Hepatocyte (in vitro differentiated cells): ENCODE results near the gene TMEM74B. TPM values are rescaled to one million over a fixed set of nuclear protein-coding genes. Genes with fewer than 3 reads are reported as not detected.

Experiments used
- DNase-seq: peaks from one replicate; pipeline ENCODE4 v3.0.0-alpha.2; 2016; ENCODE audit warnings: low spot score
- H2AFZ ChIP-seq: fragments of 200-600 bp; sonication (generic); 2 replicates; pipeline ENCODE4 v1.6.0; 2016; ENCODE audit warnings: antibody characterized with exemption, mild to moderate bottlenecking
- H3K27ac ChIP-seq: fragments of 200-600 bp; sonication (generic); 2 replicates; pipeline ENCODE4 v1.5.1; 2016; ENCODE audit warnings: mild to moderate bottlenecking
- H3K27me3 ChIP-seq: fragments of 200-600 bp; sonication (generic); 2 replicates; pipeline ENCODE4 v1.6.1; 2016
- H3K36me3 ChIP-seq: fragments of 200-600 bp; sonication (generic); replicated peaks from 2 replicates; pipeline ENCODE4 v1.5.1; 2016; ENCODE audit warnings: low read depth; ENCODE audit not compliant: insufficient read depth
- H3K4me1 ChIP-seq: fragments of 200-600 bp; sonication (generic); 2 replicates; pipeline ENCODE4 v1.5.1; 2016; ENCODE audit warnings: mild to moderate bottlenecking, moderate library complexity; ENCODE audit not compliant: insufficient read depth
- H3K4me2 ChIP-seq: fragments of 200-600 bp; sonication (generic); 2 replicates; pipeline ENCODE4 v1.6.0; 2016
- H3K4me3 ChIP-seq: fragments of 200-600 bp; sonication (generic); 2 replicates; pipeline ENCODE4 v1.5.1; 2016; ENCODE audit warnings: mild to moderate bottlenecking
- H3K79me2 ChIP-seq: fragments of 200-600 bp; sonication (generic); 2 replicates; pipeline ENCODE4 v1.6.0; 2017; ENCODE audit warnings: mild to moderate bottlenecking
- H3K9me2 ChIP-seq: fragments of 200-600 bp; sonication (generic); replicated peaks from 2 replicates; pipeline ENCODE4 v1.6.0; 2017; ENCODE audit warnings: mild to moderate bottlenecking; ENCODE audit not compliant: insufficient read depth
- H3K9me3 ChIP-seq: fragments of 200-600 bp; sonication (generic); 2 replicates; pipeline ENCODE4 v1.5.1; 2016; ENCODE audit warnings: low read depth, mild to moderate bottlenecking
- H4K20me1 ChIP-seq: fragments of 200-600 bp; sonication (generic); 2 replicates; pipeline ENCODE4 v1.6.0; 2016; ENCODE audit warnings: mild to moderate bottlenecking; ENCODE audit not compliant: insufficient read depth, poor library complexity, severe bottlenecking
- CTCF ChIP-seq: fragments of 200-600 bp; sonication (generic); IDR thresholded peaks from 2 replicates; pipeline ENCODE4 v1.5.1; 2016; ENCODE audit warnings: antibody characterized with exemption, mild to moderate bottlenecking; ENCODE audit not compliant: poor library complexity
- EZH2 ChIP-seq: fragments of 200-600 bp; sonication (generic); IDR thresholded peaks from 2 replicates; pipeline ENCODE4 v1.6.1; 2016; ENCODE audit warnings: antibody characterized with exemption, mild to moderate bottlenecking, borderline replicate concordance
- EZH2phosphoT487 ChIP-seq: fragments of 200-600 bp; sonication (generic); IDR thresholded peaks from one replicate; pipeline ENCODE4 v1.6.1; 2018; ENCODE audit warnings: antibody characterized with exemption, mild to moderate bottlenecking, low read depth, moderate library complexity; ENCODE audit not compliant: unreplicated experiment, severe bottlenecking
- WGBS: methylation state at CpG from one replicate; pipeline ENCODE4 v1.1.6; 2016; ENCODE audit warnings: low lambda C conversion rate; ENCODE audit errors: missing lambda C conversion rate; 5-methylcytosine and 5-hydroxymethylcytosine counted together
- polyA plus RNA-seq: library from polyadenylated mRNA; unstranded; fragments of >200 nt; fragmentation: Nextera tagmentation; extraction: Ambion mirVana; gene quantifications from 2 replicates; pipeline ENCODE4 v1.2.1, GENCODE V29; 2016
- total RNA-seq: library from RNA; depleted of rRNA; stranded (reverse); fragments of >200 nt; gene quantifications from 2 replicates; pipeline ENCODE4 v1.2.3, GENCODE V29; 2014

The TMEM74B gene
- total and polyA plus RNA-seq, 2 experiments from 2014 or later, result 5.2 to 5.5 TPM

GRCh38 chr20:1207293-1207878, 22.6 kb upstream of the TMEM74B start:
- Histone ChIP-seq H3K9me2 (no peaks in the 10 kb centered on the region), H3K4me2 (no peak overlapping the region), H3K27ac (no peak overlapping the region), H2AFZ (no peak overlapping the region), H3K9me3 (no peaks in the 10 kb centered on the region), H3K4me3 (no peak overlapping the region), H3K27me3 (no peaks in the 10 kb centered on the region), H4K20me1 (no peaks in the 10 kb centered on the region), H3K4me1 (no peaks in the 10 kb centered on the region), H3K79me2 (no peaks in the 10 kb centered on the region), H3K36me3 (no peaks in the 10 kb centered on the region)
- DNase-seq, result no peak
- no peak for TF ChIP-seq CTCF
- TF ChIP-seq EZH2phosphoT487, result no peak
- no peak for TF ChIP-seq EZH2
- WGBS, result 91% methylated on average over 3 of the region's 3 CpGs

GRCh38 chr20:1206366-1207148, 21.8 kb upstream of the TMEM74B start:
- Histone ChIP-seq H3K9me2 (no peaks in the 10 kb centered on the region), H3K27me3 (no peaks in the 10 kb centered on the region), H2AFZ (no peak overlapping the region), H3K4me2 (no peak overlapping the region), H4K20me1 (no peaks in the 10 kb centered on the region), H3K4me1 (no peaks in the 10 kb centered on the region), H3K4me3 (no peak overlapping the region), H3K36me3 (no peaks in the 10 kb centered on the region), H3K9me3 (no peaks in the 10 kb centered on the region), H3K79me2 (no peaks in the 10 kb centered on the region), H3K27ac (no peak overlapping the region)
- no peak for DNase-seq
- TF ChIP-seq EZH2phosphoT487, result no peak
- no peak for TF ChIP-seq CTCF
- no peak for TF ChIP-seq EZH2
- 81% methylated on average over 19 of the region's 19 CpGs for WGBS

GRCh38 chr20:1205802-1206201, 21.0 kb upstream of the TMEM74B start:
- Histone ChIP-seq H3K36me3 (no peaks in the 10 kb centered on the region), H2AFZ (no peak overlapping the region), H3K4me1 (no peaks in the 10 kb centered on the region), H3K27ac (no peak overlapping the region), H3K9me3 (no peaks in the 10 kb centered on the region), H3K79me2 (no peaks in the 10 kb centered on the region), H4K20me1 (no peaks in the 10 kb centered on the region), H3K9me2 (no peaks in the 10 kb centered on the region), H3K4me3 (no peak overlapping the region), H3K27me3 (no peaks in the 10 kb centered on the region), H3K4me2 (no peak overlapping the region)
- no peak for DNase-seq
- TF ChIP-seq EZH2 (no peak), EZH2phosphoT487 (no peak), CTCF (no peak)
- WGBS, result 96% methylated on average over 8 of the region's 8 CpGs
